OCI-LY1 (cell line): ENCODE results near the gene KCNIP4.

Experiments
- CTCF ChIP-seq: fragments of 200-600 bp; sonication (generic), shearing (Covaris generic); IDR thresholded peaks from 2 replicates; pipeline ENCODE4 v1.5.1; 2017; ENCODE audit warnings: mild to moderate bottlenecking, antibody characterized with exemption, low read length, moderate library complexity, mixed read lengths
- EZH2 ChIP-seq: fragments of 200-600 bp; sonication (generic), shearing (Covaris generic); IDR thresholded peaks from 2 replicates; pipeline ENCODE4 v1.8.0; 2017; ENCODE audit warnings: borderline replicate concordance, mixed run types, mild to moderate bottlenecking, antibody characterized with exemption, low read length, moderate library complexity, mixed read lengths

- TF ChIP-seq CTCF (no peak), EZH2 (no peak)
These were observed 1065.3 kb downstream of the KCNIP4 start for GRCh38 chr4:20883231-20883630.
